Activated CD8-positive, alpha-beta memory T cell treated with anti-CD3 and anti-CD28 coated beads, Interleukin-2, amount 50 U/mL, for 48 hours (primary cell): ENCODE data around the gene PRSS1.
"Not testable (repeated sequence)": the region's sequence is repeated elsewhere in the genome, so short reads cannot be mapped to it uniquely, and the experiment has no call there.

Experiments
- DNase-seq: peaks from one replicate; pipeline ENCODE4 v3.0.0-alpha.2; 2020

Gene PRSS1

DNA sequence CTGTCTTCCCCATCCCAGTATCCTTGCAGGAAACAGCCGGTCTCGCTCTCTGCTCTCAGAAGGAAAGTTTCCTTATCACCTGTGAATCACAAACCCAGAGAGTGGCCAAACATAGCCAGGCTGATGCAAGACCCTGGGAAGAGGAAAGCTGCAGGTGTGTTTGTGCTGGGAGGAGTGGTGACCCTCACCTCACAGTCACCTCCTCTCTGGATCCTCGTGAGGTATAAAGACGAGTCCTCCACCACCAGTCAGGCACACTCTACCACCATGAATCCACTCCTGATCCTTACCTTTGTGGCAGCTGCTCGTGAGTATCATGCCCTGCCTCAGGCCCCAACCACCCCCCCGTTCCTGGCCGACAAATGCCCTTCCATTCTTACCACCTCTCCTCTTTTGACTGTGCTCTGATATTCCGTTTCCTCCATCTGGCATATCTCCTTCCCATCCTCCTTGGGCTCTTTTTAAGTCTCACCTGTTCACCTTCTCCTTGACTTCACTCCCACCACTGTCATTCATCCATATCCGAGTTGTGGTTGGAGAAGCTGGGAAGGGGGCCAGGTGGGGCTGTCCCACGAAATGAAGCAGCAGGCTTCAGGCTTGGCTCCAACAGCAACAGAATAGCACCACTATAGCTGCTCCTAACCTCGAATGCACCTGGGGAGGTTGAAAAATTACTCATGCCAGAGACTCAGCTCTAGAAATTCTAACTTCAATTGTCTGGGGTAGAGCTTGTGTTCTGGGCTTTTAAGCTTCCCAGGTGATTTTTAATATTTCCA, at the start of gene PRSS1:
TSS of gene PRSS1 (plus strand) at position 255 of the 776 bp plus-strand sequence. CDS start at position 268, 13 bp downstream.
- DNase-seq = no peak

DNA sequence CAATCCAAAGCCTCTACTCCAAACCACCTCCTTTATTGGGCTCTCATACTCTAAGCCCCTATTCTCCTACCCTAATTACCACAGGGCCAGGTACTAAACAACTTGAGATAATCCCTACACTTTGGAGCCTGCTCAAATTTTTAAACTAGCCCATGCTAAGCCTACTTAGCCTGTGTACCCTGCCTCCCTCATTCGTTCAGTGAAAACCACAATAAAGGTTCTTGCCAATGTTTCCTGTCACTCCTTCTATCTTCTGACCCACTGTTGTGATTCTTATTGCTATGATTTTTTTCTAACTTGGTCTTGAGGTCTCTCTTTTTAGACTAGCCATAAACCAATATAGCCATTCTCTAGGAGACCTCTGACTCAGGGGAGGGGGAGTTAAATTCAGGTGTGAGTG, 48.3 kb upstream of the PRSS1 start:
- not testable (repeated sequence) for DNase-seq

DNA sequence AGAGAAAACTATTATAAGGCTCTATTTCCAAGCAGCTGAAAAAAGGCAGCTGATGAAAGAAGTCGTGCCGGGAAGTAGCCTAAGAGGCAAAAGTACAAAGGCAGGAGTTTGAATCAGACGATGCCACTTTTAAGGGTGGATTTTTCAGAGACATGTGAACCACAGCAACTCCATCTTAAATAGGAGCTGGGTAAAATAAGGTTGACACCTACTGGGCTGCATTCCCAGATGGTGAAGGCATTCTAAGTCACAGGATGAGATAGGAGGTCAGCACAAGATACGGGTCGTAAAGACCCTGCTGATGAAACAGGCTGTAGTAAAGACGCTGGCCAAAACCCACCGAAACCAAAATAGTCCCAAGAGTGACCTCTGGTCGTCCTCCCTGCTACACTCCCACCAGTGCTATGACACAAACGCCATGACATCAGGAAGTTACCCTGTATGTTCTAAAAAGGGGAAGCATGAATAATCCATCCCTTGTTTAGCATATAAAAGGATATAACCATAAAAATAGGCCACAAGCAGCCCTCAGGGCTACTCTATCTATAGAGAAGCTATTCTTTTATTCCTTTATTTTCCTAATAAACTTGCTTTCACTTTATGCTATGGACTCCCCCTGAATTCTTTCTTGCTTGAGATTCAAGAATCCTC, 45.5 kb upstream of the PRSS1 start:
- DNase-seq = no peak

DNA sequence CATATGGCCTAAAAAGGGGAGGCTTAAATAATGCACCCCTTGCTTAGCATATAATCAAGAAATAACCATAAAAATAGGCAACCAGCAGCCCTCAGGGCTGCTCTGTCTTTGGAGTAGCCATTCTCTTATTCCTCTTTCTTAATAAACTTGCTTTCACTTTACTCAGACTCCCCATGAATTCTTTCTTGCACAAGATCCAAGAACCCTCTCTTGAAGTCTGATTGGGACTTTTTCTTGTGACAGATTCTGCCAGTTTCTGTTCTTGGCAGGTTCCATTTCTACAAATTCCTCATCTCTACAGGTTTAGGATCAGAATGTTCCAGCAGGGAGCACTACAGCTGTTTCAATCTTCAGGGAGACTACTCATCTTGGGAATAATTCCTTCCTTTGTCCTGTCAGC, 40.5 kb upstream of the PRSS1 start:
- not testable (repeated sequence) for DNase-seq

- DNase-seq = no peak
These were observed 39.4 kb upstream of the PRSS1 start for GRCh38 chr7:142709921-142710320.

GRCh38 chr7:142711196-142711595, 38.1 kb upstream of the PRSS1 start:
- DNase-seq = no peak

DNA sequence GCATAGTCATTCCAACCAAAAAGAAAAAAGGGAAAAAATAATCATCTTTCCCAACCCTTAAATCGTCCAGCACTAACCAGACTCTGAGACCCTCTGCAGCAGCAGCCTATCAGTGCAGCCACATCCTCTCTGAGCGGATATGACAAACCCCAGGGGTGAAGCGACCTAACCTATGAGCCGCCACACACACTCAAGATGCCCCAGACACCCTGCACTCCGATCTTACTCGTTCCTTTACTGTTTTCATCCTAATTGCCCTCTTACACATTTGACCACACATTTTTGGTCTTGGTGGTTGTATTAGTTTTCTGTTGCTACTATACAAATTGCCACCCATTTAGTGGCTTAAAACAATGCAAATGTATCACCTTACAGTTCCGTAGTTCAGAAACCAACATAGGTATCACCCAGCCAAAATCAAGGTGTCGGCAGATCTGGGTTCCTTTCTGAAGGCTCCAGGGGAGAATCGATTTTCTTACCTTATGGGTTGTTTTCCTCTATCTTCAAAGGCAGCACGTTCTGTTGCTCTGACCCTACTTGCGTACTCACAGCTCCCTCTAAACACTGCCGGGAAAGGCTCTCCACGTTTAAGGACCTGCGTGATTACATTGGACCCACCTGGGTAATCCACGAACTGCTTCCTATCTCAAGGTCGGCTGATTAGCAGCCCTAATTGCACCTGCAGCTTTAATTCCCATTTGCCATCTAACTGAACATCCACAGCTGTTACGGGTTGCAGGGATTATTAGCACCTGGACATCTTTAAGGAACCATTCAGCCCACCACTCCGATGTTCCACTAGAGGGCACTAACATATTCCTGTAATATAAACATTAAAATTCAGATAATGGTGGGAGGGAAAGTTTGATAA, 37.3 kb upstream of the PRSS1 start:
- no peak for DNase-seq

GRCh38 chr7:142712617-142712957, 36.7 kb upstream of the PRSS1 start:
- no peak for DNase-seq

GRCh38 chr7:142714375-142714774, 34.9 kb upstream of the PRSS1 start:
- no peak for DNase-seq

- no peak for DNase-seq
These were observed 32.7 kb upstream of the PRSS1 start for GRCh38 chr7:142716596-142716995.

- no peak for DNase-seq
These were observed 31.8 kb upstream of the PRSS1 start for GRCh38 chr7:142717453-142717852.

GRCh38 chr7:142718313-142718712, 31.0 kb upstream of the PRSS1 start:
- DNase-seq = no peak

DNA sequence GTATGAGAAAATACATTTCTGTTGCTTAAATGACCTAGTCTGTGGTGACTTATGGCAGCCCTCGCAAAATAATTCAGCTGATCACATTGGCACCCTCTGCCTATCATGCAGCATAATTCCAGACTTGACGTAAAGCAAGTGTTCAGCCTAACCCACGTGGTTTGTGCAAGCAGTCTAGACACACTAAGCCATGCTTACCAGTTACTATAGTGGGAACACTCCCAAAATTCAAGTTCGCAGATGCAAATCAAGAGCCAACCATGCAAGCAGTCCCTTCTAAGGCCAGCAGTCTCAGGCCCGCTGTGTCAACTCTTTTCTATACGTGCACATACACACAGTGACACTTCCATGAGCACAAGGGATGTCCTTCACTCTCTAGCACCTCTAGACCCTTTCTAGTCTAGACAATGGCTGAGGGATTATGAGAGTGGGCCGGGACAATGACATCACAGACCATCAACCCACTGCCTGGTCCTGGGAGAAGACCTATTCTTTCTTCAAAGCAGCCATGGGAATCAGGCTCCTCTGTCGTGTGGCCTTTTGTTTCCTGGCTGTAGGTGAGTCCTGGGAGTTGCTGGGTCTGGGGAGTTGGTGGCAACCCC, 29.0 kb upstream of the PRSS1 start:
- no peak for DNase-seq

DNA sequence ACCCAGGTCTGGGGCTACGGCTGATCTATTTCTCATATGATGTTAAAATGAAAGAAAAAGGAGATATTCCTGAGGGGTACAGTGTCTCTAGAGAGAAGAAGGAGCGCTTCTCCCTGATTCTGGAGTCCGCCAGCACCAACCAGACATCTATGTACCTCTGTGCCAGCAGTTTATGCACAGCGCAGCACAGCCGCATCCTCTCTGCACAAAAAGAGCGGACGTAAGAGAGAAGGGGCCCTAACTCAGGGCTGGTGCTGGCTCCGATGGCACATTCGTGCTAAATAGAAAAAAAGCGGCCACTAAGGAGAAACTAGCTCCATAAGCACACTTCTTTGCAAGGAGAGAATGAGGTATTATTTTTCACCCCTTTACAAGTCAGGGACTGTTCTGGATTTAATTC, 28.3 kb upstream of the PRSS1 start:
- DNase-seq = no peak

DNA sequence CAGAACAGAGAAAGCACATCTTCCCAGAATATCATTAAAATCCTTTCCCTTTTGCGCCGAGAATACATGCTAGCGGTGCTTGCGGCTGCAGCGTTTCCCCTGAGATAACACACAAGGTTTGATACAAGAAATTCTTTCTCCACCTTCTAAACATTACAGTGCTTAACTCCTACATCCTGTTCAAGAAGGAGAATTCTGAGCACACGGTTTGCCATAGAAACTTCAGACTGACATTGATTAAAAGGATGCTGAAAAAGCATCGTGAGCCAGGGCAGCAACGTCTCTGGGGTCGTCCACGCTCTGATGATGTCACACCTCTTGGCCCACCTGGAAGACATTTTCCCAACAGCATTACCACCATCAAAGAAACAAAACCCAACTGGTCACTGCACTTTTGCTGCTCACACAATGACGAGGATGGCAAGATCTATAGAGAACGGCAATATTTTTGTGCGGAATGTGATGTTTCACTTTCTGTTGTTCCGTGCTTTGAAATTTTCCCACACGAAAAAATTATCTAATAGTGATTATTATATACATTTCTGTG, 27.0 kb upstream of the PRSS1 start:
- no peak for DNase-seq

DNA sequence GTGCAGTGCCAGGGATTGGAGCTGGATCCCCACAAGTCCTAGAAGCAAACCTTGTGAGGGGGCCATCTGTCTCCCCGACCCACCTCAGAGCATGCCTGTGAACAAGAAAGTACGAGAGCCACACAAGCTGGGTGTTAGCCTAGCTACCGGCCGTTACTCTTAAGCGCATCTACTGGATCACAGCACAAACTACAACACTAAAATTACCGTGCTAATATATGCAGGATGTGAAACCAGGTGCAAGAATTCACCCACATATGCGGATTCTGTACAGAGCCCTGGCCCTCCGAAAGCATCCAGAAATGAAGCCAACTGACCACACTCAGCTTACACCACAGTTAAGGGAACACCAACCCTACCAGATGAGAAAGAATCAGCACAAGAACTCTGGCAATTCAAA, 16.0 kb upstream of the PRSS1 start:
- DNase-seq = no peak

DNA sequence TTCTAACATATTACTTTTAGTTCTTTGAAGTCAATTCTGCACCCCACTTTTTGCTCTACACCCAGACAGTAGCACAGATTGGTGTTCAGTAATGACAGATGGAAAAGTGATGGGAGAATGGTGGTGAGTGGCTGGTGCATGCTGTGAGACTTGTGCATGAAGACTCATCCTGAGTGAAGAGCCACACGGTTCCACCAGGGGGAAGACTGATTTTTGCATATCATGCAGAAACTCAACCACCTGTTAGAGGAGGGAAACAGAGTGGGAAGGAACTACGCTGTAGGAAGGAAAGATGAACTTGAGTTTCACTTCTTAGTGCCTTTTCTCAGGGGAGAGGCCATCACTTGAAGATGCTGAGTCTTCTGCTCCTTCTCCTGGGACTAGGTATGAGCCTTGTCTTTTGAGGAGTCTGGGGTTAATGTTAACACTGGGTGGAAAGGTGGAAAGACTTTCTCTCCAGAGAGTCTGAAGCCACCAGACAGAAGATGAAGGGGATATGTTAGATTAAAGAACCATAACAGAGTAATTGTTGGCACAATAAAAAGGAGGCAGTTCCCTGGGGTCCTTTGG, 9.3 kb upstream of the PRSS1 start:
- DNase-seq = no peak

DNA sequence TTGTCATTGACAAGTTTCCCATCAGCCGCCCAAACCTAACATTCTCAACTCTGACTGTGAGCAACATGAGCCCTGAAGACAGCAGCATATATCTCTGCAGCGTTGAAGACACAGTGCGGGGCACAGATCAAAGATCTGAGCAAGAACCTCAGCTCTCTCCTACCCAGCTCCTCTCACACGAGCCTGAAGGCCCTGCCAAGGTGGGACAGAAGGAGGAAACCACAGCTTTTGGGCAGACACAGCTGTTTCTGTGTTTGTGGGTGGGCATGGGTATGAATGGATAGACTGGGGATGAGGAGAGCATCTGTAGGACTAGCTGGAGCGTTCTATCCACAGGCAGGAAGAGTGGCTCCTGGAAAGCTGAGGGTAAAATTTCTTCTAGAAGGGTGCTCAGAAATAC, 8.5 kb upstream of the PRSS1 start:
- DNase-seq = no peak

DNA sequence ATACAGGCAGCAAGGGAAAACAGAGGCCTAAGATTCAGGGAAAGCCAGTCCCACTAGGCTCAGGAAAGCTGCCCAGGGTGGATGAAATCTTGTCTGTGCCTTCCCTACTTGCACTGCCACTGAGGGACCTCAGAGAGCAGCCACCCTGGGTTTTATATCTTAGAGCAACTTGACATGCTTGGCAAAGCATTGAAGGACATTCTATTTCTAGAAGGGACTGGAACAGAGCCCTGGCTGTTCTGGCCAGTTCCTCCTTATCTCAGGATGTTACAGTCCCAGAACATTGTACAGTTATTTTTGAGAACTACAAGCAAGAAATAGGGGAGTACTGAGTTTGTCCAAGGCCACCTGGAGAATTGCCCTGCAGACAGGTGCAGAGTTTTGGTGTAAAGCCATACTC, 7.3 kb upstream of the PRSS1 start:
- DNase-seq = not testable (repeated sequence)

DNA sequence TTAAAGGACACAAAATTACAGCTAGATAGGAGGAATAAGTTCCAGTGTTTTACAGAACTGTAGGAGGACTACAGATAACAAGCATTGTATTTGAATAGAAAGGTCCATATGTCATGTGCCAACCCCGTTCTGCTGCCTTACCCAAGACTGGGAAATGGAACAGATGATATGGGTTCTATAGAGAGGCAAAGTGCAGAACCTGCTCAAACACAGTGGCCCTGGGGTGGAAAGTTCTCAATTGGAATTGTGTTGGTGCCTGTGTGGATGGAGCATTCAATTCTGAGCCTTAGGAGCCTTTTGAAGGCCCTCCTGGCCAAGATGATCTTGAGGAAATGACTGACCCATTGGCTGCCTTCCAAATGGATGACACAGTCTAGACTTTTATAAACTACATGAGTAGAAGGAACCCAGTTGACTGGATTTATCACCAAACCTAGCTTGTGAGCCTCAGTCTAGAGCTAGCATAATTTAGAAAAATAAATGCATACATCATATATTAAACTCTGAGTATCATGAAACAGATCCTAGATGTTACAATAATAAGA, 4.1 kb upstream of the PRSS1 start:
- no peak for DNase-seq

DNA sequence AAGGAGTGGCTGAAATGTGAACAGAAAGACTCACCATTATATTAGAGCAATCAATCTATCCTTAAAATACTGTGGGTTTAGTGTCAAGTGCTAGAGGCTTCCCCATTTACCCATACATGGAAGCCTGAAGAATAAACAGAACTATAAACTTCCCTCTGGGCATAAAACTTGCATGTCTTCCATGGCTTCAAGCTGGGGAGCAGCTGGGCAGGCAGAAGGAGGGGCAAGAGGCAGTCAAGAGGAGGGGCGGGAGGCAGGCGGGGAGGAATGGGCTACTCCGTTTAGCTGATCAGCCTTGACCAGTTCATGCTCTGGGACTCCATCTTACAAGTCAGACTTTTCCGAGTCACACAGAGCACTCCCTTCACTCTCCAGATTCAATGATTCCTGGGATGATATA, 3.5 kb upstream of the PRSS1 start:
- DNase-seq = no peak

DNA sequence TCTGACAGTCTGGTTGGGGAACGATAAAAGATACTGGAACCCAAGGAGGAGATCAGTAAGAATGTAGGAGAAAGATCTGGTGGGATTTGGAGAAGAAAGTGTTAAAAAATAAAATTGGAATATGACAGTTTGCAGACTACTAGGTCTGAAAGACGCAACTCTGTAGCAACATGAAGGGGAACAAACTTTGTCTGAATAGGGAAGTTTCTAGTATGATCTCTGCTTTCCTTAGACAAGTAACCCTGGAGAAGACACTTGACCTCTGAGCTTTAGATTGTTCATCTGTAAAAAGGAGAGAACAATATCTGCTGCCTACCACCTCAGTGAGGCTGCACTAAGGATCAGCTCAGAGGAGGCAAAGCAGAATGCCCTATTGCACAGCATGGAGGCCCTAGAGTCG, 3.0 kb upstream of the PRSS1 start:
- no peak for DNase-seq
